HG03025 (cell line): ENCODE data around the gene PHPT1.
"Not testable (repeated sequence)": the region's sequence is repeated elsewhere in the genome, so short reads cannot be mapped to it uniquely, and the experiment has no call there.

Experiments used
- ATAC-seq: cut with Tn5 transposase; IDR thresholded peaks from one replicate; pipeline ENCODE4 v1.9.1; 2021; ENCODE audit warnings: mild to moderate bottlenecking, moderate library complexity; ENCODE audit not compliant: unreplicated experiment, low FRiP score

The PHPT1 gene

GRCh38 chr9:136821826-136822544, 27.2 kb upstream of the PHPT1 start:
- ATAC-seq, result no peak

- ATAC-seq, result no peak
Measured at GRCh38 chr9:136823136-136824046, 25.8 kb upstream of the PHPT1 start.

GRCh38 chr9:136824496-136825225, 24.5 kb upstream of the PHPT1 start:
- ATAC-seq, result no peak

DNA sequence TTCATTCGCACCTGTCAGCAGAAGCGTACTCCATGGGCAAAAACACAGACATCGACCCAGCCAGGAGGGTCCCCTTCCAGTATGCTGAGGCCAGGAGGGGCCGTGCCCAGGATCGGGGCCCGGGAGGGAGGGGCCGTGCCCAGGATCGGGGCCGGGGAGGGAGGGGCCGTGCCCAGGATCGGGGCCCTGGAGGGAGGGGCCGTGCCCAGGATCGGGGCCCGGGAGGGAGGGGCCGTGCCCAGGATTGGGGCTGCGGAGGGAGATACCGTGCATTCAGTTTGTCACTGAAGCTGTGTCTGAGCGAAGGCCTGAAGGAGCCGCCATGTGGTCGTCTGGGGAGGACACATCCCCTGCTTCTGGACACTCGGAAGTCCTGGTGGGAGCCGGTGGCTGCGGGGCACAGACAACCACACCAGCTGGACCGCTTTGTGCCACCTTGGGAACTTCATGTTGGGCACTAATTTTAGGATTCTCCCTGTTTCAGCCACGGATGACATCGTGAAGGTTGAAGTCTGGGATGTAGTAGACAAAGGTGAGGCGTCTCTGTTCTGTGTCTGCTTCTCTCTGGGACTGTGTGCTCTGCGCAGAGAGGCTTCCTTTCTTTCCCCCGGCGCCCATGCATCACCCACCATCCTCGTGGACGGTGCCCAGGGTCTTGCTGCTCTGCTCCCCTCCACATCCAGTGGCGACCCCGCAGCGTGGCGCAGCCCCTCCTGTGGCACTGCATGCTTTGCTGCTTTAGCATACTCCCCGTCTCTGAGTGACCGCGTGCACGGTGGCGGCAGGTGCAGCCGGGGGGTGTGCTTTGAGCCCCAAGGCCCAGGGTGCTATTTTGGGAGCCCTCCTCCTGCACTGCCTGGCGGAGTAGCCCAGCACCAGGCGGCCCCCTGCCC, 23.7 kb upstream of the PHPT1 start:
- ATAC-seq, result no peak

DNA sequence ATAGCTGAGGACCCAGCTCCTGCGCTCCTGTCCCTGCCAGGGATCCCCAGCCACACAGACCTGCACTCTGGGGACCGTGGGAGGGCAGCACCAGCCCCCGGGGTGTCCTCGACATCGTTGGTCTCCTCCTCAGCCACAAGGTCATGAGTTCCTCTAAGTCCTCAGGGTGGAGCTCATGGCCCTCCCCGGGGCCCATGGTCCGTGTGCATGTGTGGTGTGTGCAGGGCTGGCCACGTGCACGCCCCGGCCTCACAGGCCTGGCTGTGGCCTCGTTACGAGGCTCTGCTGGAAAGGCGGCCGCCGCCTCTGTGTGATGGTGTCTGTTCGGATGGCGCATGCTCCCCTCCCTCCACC, 23.0 kb upstream of the PHPT1 start:
- ATAC-seq, result no peak

DNA sequence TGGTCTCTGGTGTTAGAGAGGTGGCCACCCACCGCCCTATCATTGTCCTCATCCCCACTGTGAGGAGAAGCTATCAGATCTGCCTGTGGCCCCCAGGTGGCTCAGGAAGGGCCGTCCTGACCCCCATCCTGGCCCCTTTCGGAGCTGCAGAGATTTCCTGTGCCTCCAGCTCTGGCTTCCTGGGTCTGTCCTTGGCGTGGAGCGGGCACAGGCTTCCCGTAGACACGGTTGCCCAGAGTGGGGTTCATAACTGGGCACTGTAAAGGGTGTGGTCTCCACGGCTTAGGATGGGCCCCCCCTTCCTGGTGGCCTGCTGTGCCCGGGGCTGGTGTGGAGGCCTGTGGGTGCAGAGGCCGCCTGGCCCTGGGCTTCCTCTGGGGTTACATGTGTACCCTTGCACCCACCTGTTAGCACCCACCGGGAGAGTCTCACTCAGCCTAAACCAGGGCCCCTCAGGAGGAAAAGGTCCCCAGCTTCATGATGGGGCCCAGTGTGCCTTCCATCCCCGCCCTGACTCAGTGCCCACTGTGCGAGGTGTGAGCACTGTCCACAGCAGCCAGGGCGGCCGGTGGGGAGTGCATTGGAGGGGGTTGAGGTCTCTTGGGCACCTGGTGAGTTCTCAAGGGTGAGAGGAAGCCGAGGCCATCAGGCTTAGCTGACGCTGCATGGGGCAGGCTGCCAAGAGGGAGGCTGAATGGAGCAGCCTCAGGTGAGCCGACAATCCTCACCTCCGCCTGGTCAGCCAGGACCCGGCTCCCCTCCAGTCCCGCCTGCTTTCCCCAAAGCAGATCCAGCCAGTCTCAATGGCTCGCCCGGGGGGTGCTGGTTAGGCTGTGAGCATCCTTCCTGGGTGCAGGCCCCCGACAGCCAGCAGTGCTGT, 22.3 kb upstream of the PHPT1 start:
- no peak for ATAC-seq

DNA sequence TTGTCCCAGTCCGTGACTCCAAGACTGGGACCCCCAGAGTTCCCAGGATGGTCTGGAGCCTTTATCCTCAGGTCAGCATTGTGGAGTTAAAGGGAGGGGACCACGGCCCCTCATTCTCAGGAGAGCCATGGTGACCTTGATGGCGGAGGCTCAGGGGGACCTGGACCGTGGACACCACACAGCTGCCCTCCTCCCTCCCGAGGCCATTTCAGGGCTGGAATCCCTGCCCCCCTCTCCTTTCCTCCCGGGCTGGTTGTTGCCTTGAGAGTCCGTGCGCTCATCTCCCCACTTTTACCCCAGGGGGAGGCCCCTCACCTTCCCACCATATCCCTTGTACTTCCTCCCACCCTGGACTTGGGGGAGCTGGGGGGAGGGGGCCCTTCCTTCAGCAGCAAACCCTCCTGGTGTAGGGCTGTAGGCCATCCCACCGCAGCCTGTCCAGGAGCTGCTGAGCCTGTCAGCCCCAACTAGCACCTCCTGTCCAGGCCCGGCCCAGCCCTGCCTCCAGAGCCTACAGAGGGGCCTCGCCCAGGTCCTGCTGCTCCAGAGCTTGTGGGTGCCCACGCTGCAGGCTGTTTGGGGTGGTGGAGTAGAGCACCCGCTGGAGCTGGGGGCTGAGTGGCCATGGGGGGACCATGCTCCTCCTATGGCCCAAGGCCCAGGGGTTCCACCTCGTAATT, 21.3 kb upstream of the PHPT1 start:
- ATAC-seq, result no peak

- ATAC-seq, result no peak
Measured at GRCh38 chr9:136828474-136829140, 20.6 kb upstream of the PHPT1 start.

GRCh38 chr9:136829412-136829811, 19.8 kb upstream of the PHPT1 start:
- ATAC-seq, result no peak

GRCh38 chr9:136829981-136830885, 19.0 kb upstream of the PHPT1 start:
- no peak for ATAC-seq

- no peak for ATAC-seq
Measured at GRCh38 chr9:136831002-136831719, 18.0 kb upstream of the PHPT1 start.

DNA sequence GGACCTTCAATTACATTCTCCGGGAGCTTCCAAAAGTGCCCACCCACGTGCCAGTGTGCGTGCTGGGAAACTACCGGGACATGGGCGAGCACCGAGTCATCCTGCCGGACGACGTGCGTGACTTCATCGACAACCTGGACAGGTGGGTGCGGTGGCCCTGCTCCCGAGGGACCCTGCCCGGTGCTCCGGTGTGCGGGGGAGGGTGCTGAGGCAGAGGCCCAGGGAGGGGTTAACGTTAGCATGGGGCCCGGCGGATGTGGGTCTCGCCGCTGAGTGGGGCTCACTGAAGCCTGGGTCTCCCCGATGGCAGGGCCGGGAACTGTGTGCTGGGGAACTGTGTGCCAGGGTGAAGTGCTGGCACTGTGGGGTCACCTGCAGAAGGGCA, 17.5 kb upstream of the PHPT1 start:
- no peak for ATAC-seq

DNA sequence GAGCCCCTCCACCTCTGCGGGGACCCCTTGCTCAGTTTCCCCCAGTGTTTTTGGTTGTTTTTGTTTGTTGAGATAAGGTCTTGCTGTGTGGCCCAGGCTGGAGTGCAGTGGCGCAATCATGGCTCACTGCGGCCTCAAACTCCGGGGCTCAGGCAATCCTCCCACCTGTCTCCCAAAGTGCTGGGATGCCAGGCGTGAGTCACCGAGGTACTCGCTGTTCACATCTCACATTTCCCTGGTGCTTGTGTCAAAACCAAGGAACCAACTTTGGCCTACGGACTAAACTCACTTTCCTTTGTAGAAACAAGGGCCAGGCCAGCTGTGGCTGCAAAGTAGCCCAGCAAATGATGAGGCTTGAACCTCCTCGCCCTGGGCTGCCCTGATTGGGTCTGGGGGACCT, 16.6 kb upstream of the PHPT1 start:
- ATAC-seq, result no peak

- not testable (repeated sequence) for ATAC-seq
Measured at GRCh38 chr9:136833381-136834048, 15.7 kb upstream of the PHPT1 start.

- no peak for ATAC-seq
Measured at GRCh38 chr9:136835162-136835931, 13.9 kb upstream of the PHPT1 start.
